ENCODE data around the gene SIRPB1.

GRCh38 chr20:1637226-1637625 lies 17.4 kb upstream of the SIRPB1 start:
- no peak for TF ChIP-seq CTCF (IDR thresholded peaks at IDR 0.05; ENCODE audit: low read length)
- no peak for TF ChIP-seq EZH2 (optimal IDR thresholded peaks at IDR 0.05; ENCODE audit: low read depth, low read length)
- no peak for TF ChIP-seq EZH2phosphoT487 (IDR thresholded peaks at IDR 0.05; ENCODE audit: low read length)

Measured in MM.1S (cell line).